HG02870 (cell line): ENCODE results near the gene OARD1.
"Not testable (repeated sequence)": the region's sequence is repeated elsewhere in the genome, so short reads cannot be mapped to it uniquely, and the experiment has no call there.

Source experiments
- ATAC-seq: cut with Tn5 transposase; IDR thresholded peaks from one replicate; pipeline ENCODE4 v1.9.1; 2021; ENCODE audit warnings: mild to moderate bottlenecking, moderate library complexity; ENCODE audit not compliant: unreplicated experiment

Gene OARD1

DNA sequence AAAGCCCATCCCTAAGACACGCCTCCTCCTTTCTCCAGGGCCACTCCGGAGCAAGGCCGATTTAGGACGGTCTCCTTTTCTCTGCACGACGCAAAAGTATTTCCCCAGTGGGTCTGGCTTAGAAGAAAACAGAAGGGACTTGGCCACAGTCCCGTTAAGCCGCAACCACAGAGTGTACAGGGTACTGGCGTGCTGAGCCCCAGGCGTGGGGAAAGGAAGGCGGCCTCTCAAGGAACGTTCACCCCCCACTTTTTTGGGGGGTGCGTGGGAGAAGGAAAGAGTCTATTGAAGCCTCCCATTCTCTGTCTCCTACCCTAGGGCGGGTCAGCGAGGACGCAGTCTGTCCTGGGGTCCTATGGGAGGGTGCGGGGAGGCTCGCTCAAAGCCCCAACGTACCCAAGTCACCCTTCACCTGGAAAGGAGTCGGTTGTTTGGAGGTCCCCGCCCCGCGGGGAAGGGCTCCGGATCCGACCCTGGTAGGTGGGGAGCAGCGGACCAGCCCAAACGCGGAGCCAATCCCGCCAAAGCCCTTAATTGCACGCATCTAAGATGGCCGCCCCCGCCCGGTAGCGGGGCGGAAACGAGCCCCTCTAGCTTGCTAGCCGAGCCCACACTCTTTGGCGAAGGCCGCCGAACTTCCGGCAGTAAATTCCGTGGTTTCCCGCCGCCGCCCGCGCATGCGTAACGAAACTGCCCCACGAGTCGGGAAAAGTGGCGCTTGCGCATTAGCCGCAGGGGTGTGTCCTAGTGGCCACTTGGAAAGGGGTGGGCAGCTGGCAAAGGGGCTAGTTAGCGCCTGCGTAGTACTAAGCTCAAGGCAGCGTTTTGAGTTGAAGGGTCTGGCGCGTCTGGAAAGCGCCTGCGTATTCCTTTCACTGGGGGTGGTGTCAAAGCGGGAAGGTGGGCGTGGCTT, at the start of gene OARD1:
Gene OARD1 (minus strand): TSS at position 434 of the 913 bp plus-strand sequence. CDS start 722 bp downstream, outside the sequence.
- ATAC-seq = peak; percentile 54

DNA sequence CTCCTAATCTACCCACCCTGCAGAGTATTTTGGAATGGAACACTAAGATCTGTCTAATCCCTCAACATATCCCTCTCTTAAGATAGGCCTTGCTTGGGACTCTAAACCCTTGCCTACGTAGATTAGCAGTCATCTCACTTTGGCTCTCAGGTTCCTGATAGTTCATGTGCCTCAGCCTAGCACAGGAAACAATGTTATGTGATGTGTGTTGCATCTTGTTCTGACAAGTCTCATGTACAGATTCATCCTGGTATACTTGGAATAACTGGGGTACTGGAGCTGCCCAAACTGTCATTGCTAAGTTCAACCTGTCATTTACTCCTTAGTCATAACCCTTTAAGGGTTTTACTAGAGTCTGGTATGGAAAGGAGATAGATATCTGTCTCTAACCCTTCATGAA, 47.9 kb upstream of the OARD1 start:
- ATAC-seq = no peak

DNA sequence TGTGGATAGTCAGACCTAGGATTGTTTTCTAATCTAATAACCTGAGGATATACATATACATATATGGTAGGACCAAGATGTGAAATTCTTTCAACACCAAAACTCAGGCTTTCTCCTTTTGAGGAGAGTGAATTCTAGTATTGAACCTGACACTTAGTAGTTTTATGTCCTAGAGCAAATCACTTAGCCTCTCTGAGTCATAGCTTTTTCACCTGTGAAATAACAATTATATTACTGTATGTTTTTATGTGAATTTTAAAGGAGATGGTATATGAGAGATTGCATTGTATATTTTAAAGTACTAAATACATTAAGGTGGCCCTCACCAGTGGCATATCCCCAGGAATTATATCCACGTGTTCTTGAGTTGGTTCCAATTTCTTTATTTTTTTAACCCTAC, 47.4 kb upstream of the OARD1 start:
- no peak for ATAC-seq

DNA sequence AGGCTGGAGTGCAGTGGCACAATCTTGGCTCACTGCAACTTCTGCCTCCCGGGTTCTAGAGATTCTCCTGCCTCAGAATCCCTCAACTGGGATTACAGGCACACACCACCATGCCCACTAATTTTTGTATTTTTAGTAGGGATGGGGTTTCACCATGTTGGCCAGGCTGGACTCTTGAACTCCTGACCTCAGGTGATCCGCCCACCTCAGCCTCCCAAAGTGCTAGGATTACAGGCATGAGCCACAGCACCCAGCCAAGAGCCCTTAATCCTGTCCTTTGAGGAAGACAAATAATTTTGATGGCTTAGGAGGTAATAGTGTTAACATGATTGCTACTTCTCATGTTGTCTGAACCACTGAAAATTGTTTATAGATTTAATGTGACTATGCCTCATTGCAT, 42.9 kb upstream of the OARD1 start:
- ATAC-seq = not testable (repeated sequence)

DNA sequence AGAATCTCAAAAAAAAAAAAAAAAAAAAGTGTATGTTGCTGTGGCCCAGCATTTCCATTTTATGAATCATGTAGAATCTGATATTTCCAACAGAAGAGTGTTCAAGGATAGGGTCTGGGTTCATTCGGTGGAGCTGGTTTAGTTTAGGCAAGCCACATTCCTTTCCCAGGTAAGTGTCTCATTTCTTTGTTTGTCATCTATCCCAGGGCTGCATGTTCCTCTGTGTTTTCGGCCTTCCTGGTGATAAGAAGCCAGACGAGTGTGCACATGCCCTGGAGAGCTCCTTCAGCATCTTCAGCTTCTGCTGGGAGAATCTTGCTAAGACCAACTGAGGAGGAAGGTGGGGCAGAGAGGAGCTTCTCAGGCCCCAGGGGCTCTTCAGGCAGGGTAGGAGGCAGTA, 38.9 kb upstream of the OARD1 start:
- ATAC-seq = no peak

DNA sequence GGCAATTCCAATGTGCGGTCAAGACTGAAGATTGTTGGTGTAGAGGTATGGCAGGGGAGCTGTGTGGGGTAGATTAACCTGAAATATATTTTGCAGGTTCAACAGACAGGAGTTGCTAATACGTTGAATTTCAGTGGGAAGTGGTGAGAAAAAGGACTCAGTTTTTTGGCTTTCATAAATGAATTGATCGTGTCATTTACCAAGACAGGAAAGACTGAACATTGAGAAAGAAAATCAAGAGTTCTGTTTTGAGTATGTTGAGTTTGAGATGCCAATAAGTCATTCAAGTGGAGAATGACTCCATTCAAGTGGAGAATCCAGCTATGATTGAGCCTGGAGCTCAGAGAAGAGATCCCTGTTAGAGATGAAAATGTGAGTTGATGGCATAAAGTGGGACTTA, 31.7 kb upstream of the OARD1 start:
- ATAC-seq = no peak

- no peak for ATAC-seq
Observed at GRCh38 chr6:41100871-41101287, 28.7 kb upstream of the OARD1 start.

- ATAC-seq = no peak
Observed at GRCh38 chr6:41098366-41098765, 26.2 kb upstream of the OARD1 start.

- ATAC-seq = no peak
Observed at GRCh38 chr6:41097467-41098090, 25.4 kb upstream of the OARD1 start.

GRCh38 chr6:41093729-41094128, 21.6 kb upstream of the OARD1 start:
- ATAC-seq = no peak

- ATAC-seq = no peak
Observed at GRCh38 chr6:41092421-41093140, 20.4 kb upstream of the OARD1 start.

GRCh38 chr6:41090841-41091761, 18.9 kb upstream of the OARD1 start:
- no peak for ATAC-seq

GRCh38 chr6:41088451-41088850, 16.3 kb upstream of the OARD1 start:
- no peak for ATAC-seq

DNA sequence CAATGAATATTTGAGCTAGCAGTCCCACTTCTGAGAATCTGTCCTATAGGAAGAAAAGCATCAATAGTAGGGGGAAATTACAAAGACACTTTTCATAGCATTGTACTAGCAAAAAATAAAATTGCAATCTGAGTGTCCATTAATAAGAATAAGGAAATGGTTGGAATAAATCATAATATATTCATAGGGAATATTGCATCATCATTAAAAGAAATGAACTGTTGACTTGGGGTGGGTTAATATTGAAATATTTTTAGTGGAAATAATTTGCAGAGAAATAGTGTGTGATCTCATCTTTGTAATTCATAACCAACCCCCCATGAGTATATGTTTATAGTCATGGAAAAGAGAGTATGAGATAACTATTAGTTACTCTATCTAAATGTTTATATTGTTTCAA, 13.0 kb upstream of the OARD1 start:
- ATAC-seq = no peak

DNA sequence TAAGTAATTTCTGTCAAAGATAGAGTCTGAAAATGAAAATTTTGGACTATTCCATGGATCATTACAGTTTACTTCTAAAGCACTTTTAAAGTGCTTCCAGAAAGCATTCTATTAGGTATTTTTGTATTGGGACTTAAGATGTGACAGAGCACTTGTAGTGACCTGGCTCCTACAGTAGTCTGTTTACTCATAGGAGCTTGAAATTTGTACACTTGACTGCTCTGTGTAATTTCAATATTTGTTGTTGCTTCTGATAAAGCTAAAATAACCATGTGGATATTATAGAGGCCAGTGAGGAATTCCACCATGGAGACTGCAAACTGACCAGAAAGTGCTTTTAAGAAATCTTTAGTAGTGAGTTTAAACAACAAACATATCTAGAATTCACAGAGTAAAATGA, 10.9 kb upstream of the OARD1 start:
- ATAC-seq = no peak

- ATAC-seq = no peak
Observed at GRCh38 chr6:41080621-41081020, 8.5 kb upstream of the OARD1 start.

DNA sequence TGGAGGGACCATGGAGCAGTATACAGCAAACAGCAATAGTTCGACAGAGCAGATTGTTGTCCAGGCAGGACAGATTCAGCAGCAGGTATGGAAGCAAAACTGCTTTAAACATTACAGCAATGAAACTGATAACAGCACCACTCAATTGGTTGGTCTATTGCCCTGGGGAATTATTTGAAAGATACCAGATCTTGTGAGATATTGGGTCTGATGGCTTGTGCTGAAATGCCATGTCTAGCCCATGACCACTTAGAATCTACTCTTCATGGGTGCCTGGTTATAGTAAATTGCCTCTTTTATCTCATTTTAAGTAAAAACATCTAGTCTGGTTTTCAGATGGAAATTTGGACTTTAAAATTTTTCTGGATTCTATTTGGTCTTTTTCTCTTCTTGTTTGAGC, 6.9 kb upstream of the OARD1 start:
- ATAC-seq = no peak

GRCh38 chr6:41078101-41078500, 5.9 kb upstream of the OARD1 start:
- no peak for ATAC-seq

- ATAC-seq = no peak
Observed at GRCh38 chr6:41077536-41077935, 5.4 kb upstream of the OARD1 start.
